Measurements from ENCODE around the gene AREL1. TPM values are rescaled to one million over a fixed set of nuclear protein-coding genes. Genes with fewer than 3 reads are reported as not detected.

AREL1 gene
- total RNA-seq, 1 experiment from 2014 or later = 45.9 TPM

- Histone ChIP-seq H3K9ac (ENCODE audit: low read length) (no peak overlapping the region), H3K9me3 (ENCODE audit: control insufficient read depth in 1 of 2, insufficient read depth in 1 of 2, low read depth in 1 of 2, low read length in 2 of 2) (no peaks in the 10 kb centered on the region), H3K27me3 (ENCODE audit: insufficient read depth, low read length) (no peaks in the 10 kb centered on the region), H3K36me3 (ENCODE audit: control insufficient read depth in 1 of 2, insufficient read depth in 2 of 2, low read length in 2 of 2) (no peaks in the 10 kb centered on the region; a peak in 1 of 4 replicates), H3K4me1 (ENCODE audit: control insufficient read depth in 1 of 2, insufficient read depth in 2 of 2, low read length in 2 of 2) (no peaks in the 10 kb centered on the region), H4K20me1 (ENCODE audit: insufficient read depth) (no peaks in the 10 kb centered on the region), H3K9me2 (ENCODE audit: insufficient read depth) (no peaks in the 10 kb centered on the region), H2AFZ (ENCODE audit: low read depth, low read length, poor library complexity, severe bottlenecking) (no peak overlapping the region), H3K27ac (ENCODE audit: low read depth, low read length) (no peak overlapping the region), H3K4me3 (replicated peaks in 1 of 2; ENCODE audit: low read depth in 1 of 2, low read length in 2 of 2) (no peak overlapping the region), H3K4me2 (ENCODE audit: low read length) (no peak overlapping the region), H3K79me2 (ENCODE audit: insufficient read depth, low read length) (no peaks in the 10 kb centered on the region)
- ATAC-seq (no peak), DNase-seq (ENCODE audit: low read depth, low spot score) (no peak)
- intact Hi-C loops (cut with micrococcal nuclease) = no loop called here
- TF ChIP-seq EGR1 (IDR thresholded peaks at IDR 0.05; ENCODE audit: low read depth) (no peak), EZH2 (IDR thresholded peaks at IDR 0.05) (no peak), ZFX (IDR thresholded peaks at IDR 0.05) (no peak), POLR2AphosphoS5 (IDR thresholded peaks at IDR 0.05; ENCODE audit: low read depth, low read length) (no peak), ATF3 (IDR thresholded peaks at IDR 0.05) (no peak), CEBPB (IDR thresholded peaks at IDR 0.05; ENCODE audit: low read depth) (no peak), ZNF274 (IDR thresholded peaks at IDR 0.05; ENCODE audit: low read depth, low read length) (no peak), SP1 (IDR thresholded peaks at IDR 0.05; ENCODE audit: low read depth) (no peak), YY1 (IDR thresholded peaks at IDR 0.05; ENCODE audit: extremely low read depth, insufficient replicate concordance, low read depth, low read length) (no peak), JUND (IDR thresholded peaks at IDR 0.05) (no peak), SRF (IDR thresholded peaks at IDR 0.05; ENCODE audit: low read depth) (no peak), FOSL1 (IDR thresholded peaks at IDR 0.05; ENCODE audit: low read depth) (no peak), CBX3 (IDR thresholded peaks at IDR 0.05; ENCODE audit: low read depth) (no peak), POLR2A (IDR thresholded peaks at IDR 0.05; ENCODE audit: borderline replicate concordance, extremely low read depth, insufficient read depth, insufficient read length) (no peak), EZH2phosphoT487 (IDR thresholded peaks at IDR 0.05; ENCODE audit: borderline replicate concordance) (no peak)
- TF ChIP-seq, protein P1, sequence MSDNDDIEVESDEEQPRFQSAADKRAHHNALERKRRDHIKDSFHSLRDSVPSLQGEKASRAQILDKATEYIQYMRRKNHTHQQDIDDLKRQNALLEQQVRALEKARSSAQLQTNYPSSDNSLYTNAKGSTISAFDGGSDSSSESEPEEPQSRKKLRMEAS (IDR thresholded peaks at IDR 0.05) = no peak
- TF ChIP-seq, protein P2, sequence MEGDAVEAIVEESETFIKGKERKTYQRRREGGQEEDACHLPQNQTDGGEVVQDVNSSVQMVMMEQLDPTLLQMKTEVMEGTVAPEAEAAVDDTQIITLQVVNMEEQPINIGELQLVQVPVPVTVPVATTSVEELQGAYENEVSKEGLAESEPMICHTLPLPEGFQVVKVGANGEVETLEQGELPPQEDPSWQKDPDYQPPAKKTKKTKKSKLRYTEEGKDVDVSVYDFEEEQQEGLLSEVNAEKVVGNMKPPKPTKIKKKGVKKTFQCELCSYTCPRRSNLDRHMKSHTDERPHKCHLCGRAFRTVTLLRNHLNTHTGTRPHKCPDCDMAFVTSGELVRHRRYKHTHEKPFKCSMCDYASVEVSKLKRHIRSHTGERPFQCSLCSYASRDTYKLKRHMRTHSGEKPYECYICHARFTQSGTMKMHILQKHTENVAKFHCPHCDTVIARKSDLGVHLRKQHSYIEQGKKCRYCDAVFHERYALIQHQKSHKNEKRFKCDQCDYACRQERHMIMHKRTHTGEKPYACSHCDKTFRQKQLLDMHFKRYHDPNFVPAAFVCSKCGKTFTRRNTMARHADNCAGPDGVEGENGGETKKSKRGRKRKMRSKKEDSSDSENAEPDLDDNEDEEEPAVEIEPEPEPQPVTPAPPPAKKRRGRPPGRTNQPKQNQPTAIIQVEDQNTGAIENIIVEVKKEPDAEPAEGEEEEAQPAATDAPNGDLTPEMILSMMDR (IDR thresholded peaks at IDR 0.05 in 2 of 3, conservative IDR thresholded peaks at IDR 0.05 in 1 of 3; ENCODE audit: borderline replicate concordance in 1 of 3, insufficient read depth in 1 of 3, low read depth in 2 of 3, low read length in 2 of 3) = no peak
- ChIA-PET CTCF (no interaction called here), RAD21 (ENCODE audit: low non-redundant PET in 1 of 2, low total read pairs in 2 of 2, uncharacterized antibody in 2 of 2, unreplicated experiment in 2 of 2) (no interaction called here), POLR2A (no interaction called here)
- BruUV-seq (replicated peaks) = no TSS peak
Measured at GRCh38 chr14:74653386-74654138, 59.3 kb downstream of the AREL1 start.
